ENCODE data around the gene EPHA7. TPM values are rescaled to one million over a fixed set of nuclear protein-coding genes. Genes with fewer than 3 reads are reported as not detected.

The EPHA7 gene
- total RNA-seq, 1 experiment from 2014 or later = not detected

DNA sequence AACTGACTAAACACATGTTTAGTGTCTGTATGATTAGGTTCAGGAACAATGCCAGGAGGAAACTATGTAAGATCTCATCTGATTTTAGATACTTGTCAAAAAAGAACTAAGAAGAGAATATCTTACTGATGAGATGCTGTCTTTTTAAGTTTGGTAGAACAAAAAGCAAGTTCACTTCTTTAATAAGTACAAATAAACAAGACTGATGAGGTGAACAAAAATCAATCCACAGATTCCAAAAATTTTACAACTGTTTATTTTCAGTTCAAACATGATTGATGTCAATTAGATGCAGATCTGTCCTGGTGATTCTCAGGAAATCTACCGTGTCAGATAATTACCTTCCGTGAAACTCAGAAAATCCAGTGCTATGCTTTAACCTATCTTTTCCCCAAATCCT is 24.9 kb downstream of the EPHA7 start:
- Histone ChIP-seq H3K36me3 (ENCODE audit: control insufficient read depth in 1 of 2, insufficient read depth in 2 of 2, low read length in 2 of 2) (no peaks in the 10 kb centered on the region), H3K4me3 (replicated peaks in 1 of 2; ENCODE audit: low read depth in 1 of 2, low read length in 2 of 2) (no peak overlapping the region), H3K79me2 (ENCODE audit: insufficient read depth, low read length) (no peaks in the 10 kb centered on the region), H4K20me1 (ENCODE audit: insufficient read depth) (no peaks in the 10 kb centered on the region), H3K27me3 (ENCODE audit: insufficient read depth, low read length) (no peaks in the 10 kb centered on the region), H3K4me1 (ENCODE audit: control insufficient read depth in 1 of 2, insufficient read depth in 2 of 2, low read length in 2 of 2) (no peaks in the 10 kb centered on the region), H3K4me2 (ENCODE audit: low read length) (no peak overlapping the region), H3K27ac (ENCODE audit: low read depth, low read length) (no peak overlapping the region), H2AFZ (ENCODE audit: low read depth, low read length, poor library complexity, severe bottlenecking) (no peak overlapping the region), H3K9me3 (ENCODE audit: control insufficient read depth in 1 of 2, insufficient read depth in 1 of 2, low read depth in 1 of 2, low read length in 2 of 2) (peaks cover 0 to 9% of the 10 kb centered on the region in 2 experiments; a peak in 2 of 4 replicates), H3K9me2 (ENCODE audit: insufficient read depth) (no peaks in the 10 kb centered on the region), H3K9ac (ENCODE audit: low read length) (no peak overlapping the region)
- no peak for DNase-seq (ENCODE audit: low read depth, low spot score)
- POLR2A ChIA-PET = no interaction called here
- RAD21 ChIA-PET (ENCODE audit: low non-redundant PET in 1 of 2, low total read pairs in 2 of 2, uncharacterized antibody in 2 of 2, unreplicated experiment in 2 of 2) = no interaction called here
- intact Hi-C loops (cut with micrococcal nuclease) = no loop called here
- BruUV-seq (replicated peaks) = no TSS peak
- CTCF ChIA-PET = no interaction called here
- TF ChIP-seq EGR1 (IDR thresholded peaks at IDR 0.05; ENCODE audit: low read depth) = no peak
- no peak for ATAC-seq

DNA sequence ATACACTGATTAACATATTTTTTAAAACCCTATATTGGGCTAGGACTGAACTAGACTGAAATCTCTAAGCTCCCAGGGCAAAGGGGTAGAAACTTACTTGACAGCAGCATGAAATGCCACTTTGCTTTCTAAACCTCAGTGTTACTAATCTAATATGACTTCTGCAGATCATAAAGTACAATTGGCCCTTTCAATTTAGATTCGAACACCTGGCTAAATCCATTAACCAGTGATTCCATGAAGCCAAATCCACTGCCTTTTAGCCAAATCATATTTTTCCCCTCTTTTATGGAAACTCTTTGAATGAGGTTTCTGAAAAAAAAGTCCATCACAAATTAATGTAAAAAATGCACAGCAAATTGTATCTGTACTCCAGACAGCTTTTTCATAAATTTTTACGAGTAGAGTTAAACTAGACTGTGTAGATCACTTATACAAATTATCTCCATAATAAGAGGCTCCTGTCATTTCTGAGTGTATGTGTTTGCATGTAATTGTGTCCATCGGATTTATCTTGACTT is 25.7 kb downstream of the EPHA7 start:
- Histone ChIP-seq H3K36me3 (ENCODE audit: control insufficient read depth in 1 of 2, insufficient read depth in 2 of 2, low read length in 2 of 2) (no peaks in the 10 kb centered on the region), H3K79me2 (ENCODE audit: insufficient read depth, low read length) (no peaks in the 10 kb centered on the region), H3K9me3 (ENCODE audit: control insufficient read depth in 1 of 2, insufficient read depth in 1 of 2, low read depth in 1 of 2, low read length in 2 of 2) (peaks cover 0 to 9% of the 10 kb centered on the region in 2 experiments; a peak in 2 of 4 replicates), H3K4me1 (ENCODE audit: control insufficient read depth in 1 of 2, insufficient read depth in 2 of 2, low read length in 2 of 2) (no peaks in the 10 kb centered on the region), H3K9ac (ENCODE audit: low read length) (no peak overlapping the region), H3K4me2 (ENCODE audit: low read length) (no peak overlapping the region), H3K27ac (ENCODE audit: low read depth, low read length) (no peak overlapping the region), H4K20me1 (ENCODE audit: insufficient read depth) (no peaks in the 10 kb centered on the region), H3K4me3 (replicated peaks in 1 of 2; ENCODE audit: low read depth in 1 of 2, low read length in 2 of 2) (no peak overlapping the region), H3K9me2 (ENCODE audit: insufficient read depth) (no peaks in the 10 kb centered on the region), H2AFZ (ENCODE audit: low read depth, low read length, poor library complexity, severe bottlenecking) (no peak overlapping the region), H3K27me3 (ENCODE audit: insufficient read depth, low read length) (no peaks in the 10 kb centered on the region)
- intact Hi-C loops (cut with micrococcal nuclease) = no loop called here
- no peak for ATAC-seq
- DNase-seq (ENCODE audit: low read depth, low spot score) = no peak
- RAD21 ChIA-PET (ENCODE audit: low non-redundant PET in 1 of 2, low total read pairs in 2 of 2, uncharacterized antibody in 2 of 2, unreplicated experiment in 2 of 2) = no interaction called here
- BruUV-seq (replicated peaks) = no TSS peak
- POLR2A ChIA-PET = no interaction called here
- TF ChIP-seq, protein P1, sequence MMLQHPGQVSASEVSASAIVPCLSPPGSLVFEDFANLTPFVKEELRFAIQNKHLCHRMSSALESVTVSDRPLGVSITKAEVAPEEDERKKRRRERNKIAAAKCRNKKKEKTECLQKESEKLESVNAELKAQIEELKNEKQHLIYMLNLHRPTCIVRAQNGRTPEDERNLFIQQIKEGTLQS (IDR thresholded peaks at IDR 0.05) = no peak
- TF ChIP-seq, protein P2, sequence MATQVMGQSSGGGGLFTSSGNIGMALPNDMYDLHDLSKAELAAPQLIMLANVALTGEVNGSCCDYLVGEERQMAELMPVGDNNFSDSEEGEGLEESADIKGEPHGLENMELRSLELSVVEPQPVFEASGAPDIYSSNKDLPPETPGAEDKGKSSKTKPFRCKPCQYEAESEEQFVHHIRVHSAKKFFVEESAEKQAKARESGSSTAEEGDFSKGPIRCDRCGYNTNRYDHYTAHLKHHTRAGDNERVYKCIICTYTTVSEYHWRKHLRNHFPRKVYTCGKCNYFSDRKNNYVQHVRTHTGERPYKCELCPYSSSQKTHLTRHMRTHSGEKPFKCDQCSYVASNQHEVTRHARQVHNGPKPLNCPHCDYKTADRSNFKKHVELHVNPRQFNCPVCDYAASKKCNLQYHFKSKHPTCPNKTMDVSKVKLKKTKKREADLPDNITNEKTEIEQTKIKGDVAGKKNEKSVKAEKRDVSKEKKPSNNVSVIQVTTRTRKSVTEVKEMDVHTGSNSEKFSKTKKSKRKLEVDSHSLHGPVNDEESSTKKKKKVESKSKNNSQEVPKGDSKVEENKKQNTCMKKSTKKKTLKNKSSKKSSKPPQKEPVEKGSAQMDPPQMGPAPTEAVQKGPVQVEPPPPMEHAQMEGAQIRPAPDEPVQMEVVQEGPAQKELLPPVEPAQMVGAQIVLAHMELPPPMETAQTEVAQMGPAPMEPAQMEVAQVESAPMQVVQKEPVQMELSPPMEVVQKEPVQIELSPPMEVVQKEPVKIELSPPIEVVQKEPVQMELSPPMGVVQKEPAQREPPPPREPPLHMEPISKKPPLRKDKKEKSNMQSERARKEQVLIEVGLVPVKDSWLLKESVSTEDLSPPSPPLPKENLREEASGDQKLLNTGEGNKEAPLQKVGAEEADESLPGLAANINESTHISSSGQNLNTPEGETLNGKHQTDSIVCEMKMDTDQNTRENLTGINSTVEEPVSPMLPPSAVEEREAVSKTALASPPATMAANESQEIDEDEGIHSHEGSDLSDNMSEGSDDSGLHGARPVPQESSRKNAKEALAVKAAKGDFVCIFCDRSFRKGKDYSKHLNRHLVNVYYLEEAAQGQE (IDR thresholded peaks at IDR 0.05; ENCODE audit: low read depth) = no peak
- TF ChIP-seq CEBPB (IDR thresholded peaks at IDR 0.05; ENCODE audit: low read depth) (no peak), EZH2phosphoT487 (IDR thresholded peaks at IDR 0.05; ENCODE audit: borderline replicate concordance) (no peak), ELF1 (IDR thresholded peaks at IDR 0.05; ENCODE audit: borderline replicate concordance, low read depth) (no peak), ZFX (IDR thresholded peaks at IDR 0.05) (no peak), SP1 (IDR thresholded peaks at IDR 0.05; ENCODE audit: low read depth) (no peak), JUND (IDR thresholded peaks at IDR 0.05) (no peak), FOSL1 (IDR thresholded peaks at IDR 0.05; ENCODE audit: low read depth) (no peak), EZH2 (IDR thresholded peaks at IDR 0.05) (no peak), EGR1 (IDR thresholded peaks at IDR 0.05; ENCODE audit: low read depth) (no peak), POLR2A (IDR thresholded peaks at IDR 0.05; ENCODE audit: borderline replicate concordance, extremely low read depth, insufficient read depth, insufficient read length) (no peak), TCF7L2 (IDR thresholded peaks at IDR 0.05; ENCODE audit: borderline replicate concordance, extremely low read depth, insufficient read depth, insufficient read length) (no peak), RAD21 (IDR thresholded peaks at IDR 0.05; ENCODE audit: low read depth) (no peak)
- TF ChIP-seq, protein P3, sequence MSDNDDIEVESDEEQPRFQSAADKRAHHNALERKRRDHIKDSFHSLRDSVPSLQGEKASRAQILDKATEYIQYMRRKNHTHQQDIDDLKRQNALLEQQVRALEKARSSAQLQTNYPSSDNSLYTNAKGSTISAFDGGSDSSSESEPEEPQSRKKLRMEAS (IDR thresholded peaks at IDR 0.05) = no peak
- TF ChIP-seq, protein P4, sequence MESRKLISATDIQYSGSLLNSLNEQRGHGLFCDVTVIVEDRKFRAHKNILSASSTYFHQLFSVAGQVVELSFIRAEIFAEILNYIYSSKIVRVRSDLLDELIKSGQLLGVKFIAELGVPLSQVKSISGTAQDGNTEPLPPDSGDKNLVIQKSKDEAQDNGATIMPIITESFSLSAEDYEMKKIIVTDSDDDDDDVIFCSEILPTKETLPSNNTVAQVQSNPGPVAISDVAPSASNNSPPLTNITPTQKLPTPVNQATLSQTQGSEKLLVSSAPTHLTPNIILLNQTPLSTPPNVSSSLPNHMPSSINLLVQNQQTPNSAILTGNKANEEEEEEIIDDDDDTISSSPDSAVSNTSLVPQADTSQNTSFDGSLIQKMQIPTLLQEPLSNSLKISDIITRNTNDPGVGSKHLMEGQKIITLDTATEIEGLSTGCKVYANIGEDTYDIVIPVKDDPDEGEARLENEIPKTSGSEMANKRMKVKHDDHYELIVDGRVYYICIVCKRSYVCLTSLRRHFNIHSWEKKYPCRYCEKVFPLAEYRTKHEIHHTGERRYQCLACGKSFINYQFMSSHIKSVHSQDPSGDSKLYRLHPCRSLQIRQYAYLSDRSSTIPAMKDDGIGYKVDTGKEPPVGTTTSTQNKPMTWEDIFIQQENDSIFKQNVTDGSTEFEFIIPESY (IDR thresholded peaks at IDR 0.05; ENCODE audit: extremely low read depth, insufficient replicate concordance, low read length) = no peak
- CTCF ChIA-PET = no interaction called here
